H1 (cell line): ENCODE results near the gene PCDH7. TPM values are rescaled to one million over a fixed set of nuclear protein-coding genes. Genes with fewer than 3 reads are reported as not detected.

Experiments
- CTCF ChIA-PET: fragments of 300-600 bp; sonication (Branson Sonifier 250); formaldehyde crosslinking; loops from one replicate; lab custom pipeline; 2021; ENCODE audit not compliant: partially characterized antibody; lab: Charles Lee
- POLR2A ChIA-PET: fragments of 300-600 bp; sonication (Branson Sonifier 250); formaldehyde crosslinking; loops from one replicate; lab custom pipeline; 2021; ENCODE audit warnings: inconsistent platforms; ENCODE audit not compliant: partially characterized antibody; lab: Charles Lee
- DNase-seq, 2 experiments: peaks; one replicate each; pipeline versions ENCODE4 v3.0.0 to v3.0.0-alpha.2; 2010 to 2022; ENCODE audit warnings: low spot score in 2 of 2, low read depth in 1 of 2, mixed read lengths in 1 of 2
- FAIRE-seq: peaks from 2 replicates; lab custom pipeline; 2011; peaks lifted over from hg19 to GRCh38; lab: Jason Lieb, UNC
- H2AFZ ChIP-seq: 2 replicates; pipeline ENCODE4 v1.8.1; 2012; ENCODE audit warnings: low read length, inconsistent platforms
- H2AK5ac ChIP-seq: 2 replicates; pipeline ENCODE4 v1.6.1; 2013; ENCODE audit warnings: low read depth, low read length
- H2BK120ac ChIP-seq: replicated peaks from 2 replicates; pipeline ENCODE3; 2013; ENCODE audit warnings: low read depth, low read length, inconsistent platforms
- H2BK12ac ChIP-seq: 2 replicates; pipeline ENCODE4 v1.6.1; 2013; ENCODE audit warnings: low read depth, low read length
- H2BK15ac ChIP-seq: 2 replicates; pipeline ENCODE4 v1.6.1; 2013; ENCODE audit warnings: low read length
- H2BK20ac ChIP-seq: 2 replicates; pipeline ENCODE4 v1.6.1; 2013; ENCODE audit warnings: low read length
- H2BK5ac ChIP-seq: 2 replicates; pipeline ENCODE4 v1.6.1; 2013; ENCODE audit warnings: low read depth, low read length
- H3K14ac ChIP-seq: 2 replicates; pipeline ENCODE4 v1.6.1; 2013; ENCODE audit warnings: inconsistent platforms; ENCODE audit not compliant: insufficient read length
- H3K18ac ChIP-seq: 2 replicates; pipeline ENCODE4 v1.6.1; 2013; ENCODE audit warnings: low read length; ENCODE audit errors: extremely low read depth
- H3K23ac ChIP-seq: 2 replicates; pipeline ENCODE4 v1.6.1; 2013; ENCODE audit warnings: inconsistent platforms; ENCODE audit not compliant: insufficient read length
- H3K23me2 ChIP-seq: 2 replicates; pipeline ENCODE4 v1.6.1; 2013; ENCODE audit warnings: low read depth, low read length
- H3K27ac ChIP-seq: 2 replicates; pipeline ENCODE4 v1.6.1; 2011; ENCODE audit warnings: low read depth, low read length, inconsistent platforms
- H3K27me3 ChIP-seq, 4 experiments: replicated peaks in 1 of 4; 1 replicate in 1 of 4; 2 replicates in 3 of 4; pipeline versions ENCODE4 v1.6.1 to v1.8.1; 2011 to 2013; ENCODE audit warnings: low read length in 3 of 4, mild to moderate bottlenecking in 3 of 4, inconsistent platforms in 2 of 4, mixed read lengths in 2 of 4, moderate library complexity in 1 of 4; ENCODE audit not compliant: control insufficient read depth in 3 of 4, insufficient read depth in 3 of 4; ENCODE audit errors: extremely low read depth in 1 of 4
- H3K36me3 ChIP-seq, 4 experiments: 2 replicates each; pipeline versions ENCODE4 v1.6.1 to v1.8.1; 2011 to 2013; ENCODE audit warnings: mild to moderate bottlenecking in 4 of 4, low read length in 3 of 4, moderate library complexity in 2 of 4, control low read depth in 1 of 4, inconsistent platforms in 1 of 4; ENCODE audit not compliant: insufficient read depth in 4 of 4, control insufficient read depth in 2 of 4
- H3K4ac ChIP-seq: replicated peaks from 2 replicates; pipeline ENCODE3; 2013; ENCODE audit warnings: low read length, low read depth, mixed read lengths, inconsistent platforms; ENCODE audit not compliant: insufficient read length
- H3K4me1 ChIP-seq, 4 experiments: replicated peaks in 1 of 4; 1 replicate in 1 of 4; 2 replicates in 3 of 4; pipeline versions ENCODE4 v1.6.1 to v1.8.1; 2011 to 2013; ENCODE audit warnings: low read length in 3 of 4, inconsistent platforms in 2 of 4, mixed read lengths in 1 of 4; ENCODE audit not compliant: insufficient read depth in 4 of 4, control insufficient read depth in 3 of 4
- H3K4me2 ChIP-seq, 2 experiments: 2 replicates each; pipeline versions ENCODE4 v1.6.1 to v1.8.1; 2011 to 2013; ENCODE audit warnings: low read depth in 2 of 2, low read length in 2 of 2, control low read depth in 1 of 2, inconsistent platforms in 1 of 2, mild to moderate bottlenecking in 1 of 2; ENCODE audit not compliant: insufficient read depth in 1 of 2
- H3K4me3 ChIP-seq, 4 experiments: fragments of 200-600, 300-600 bp in 1 of 4; sonication (generic), shearing (Covaris generic), sonication (Bioruptor Twin) in 1 of 4; 2 replicates each; pipeline versions ENCODE4 v1.5.1 to v1.8.1; 2011 to 2016; ENCODE audit warnings: low read length in 4 of 4, low read depth in 3 of 4, control low read depth in 2 of 4, inconsistent platforms in 2 of 4, mild to moderate bottlenecking in 2 of 4, mixed read lengths in 1 of 4, moderate library complexity in 1 of 4; ENCODE audit not compliant: insufficient read depth in 2 of 4; ENCODE audit errors: extremely low read depth in 1 of 4
- H3K56ac ChIP-seq: replicated peaks from 2 replicates; pipeline ENCODE3; 2013; ENCODE audit warnings: low read depth, mild to moderate bottlenecking, mixed read lengths, low read length, inconsistent platforms; ENCODE audit not compliant: insufficient read length
- H3K79me1 ChIP-seq: 2 replicates; pipeline ENCODE4 v1.6.1; 2013; ENCODE audit warnings: low read depth, low read length, control low read depth
- H3K79me2 ChIP-seq, 2 experiments: 2 replicates each; pipeline versions ENCODE4 v1.6.1 to v1.8.1; 2012 to 2013; ENCODE audit warnings: low read length in 2 of 2, mild to moderate bottlenecking in 2 of 2, inconsistent platforms in 1 of 2; ENCODE audit not compliant: insufficient read depth in 2 of 2, control insufficient read depth in 1 of 2
- H3K9ac ChIP-seq, 4 experiments: replicated peaks in 1 of 4; 1 replicate in 1 of 4; 2 replicates in 3 of 4; pipeline versions ENCODE4 v1.6.1 to v1.8.1; 2011 to 2013; ENCODE audit warnings: low read depth in 3 of 4, low read length in 3 of 4, control low read depth in 2 of 4, mild to moderate bottlenecking in 2 of 4, moderate library complexity in 2 of 4, inconsistent platforms in 1 of 4; ENCODE audit errors: extremely low read depth in 1 of 4
- H3K9me3 ChIP-seq, 2 experiments: 2 replicates each; pipeline versions ENCODE4 v1.6.1 to v1.8.1; 2012 to 2013; ENCODE audit warnings: mild to moderate bottlenecking in 2 of 2, moderate library complexity in 2 of 2, control low read depth in 1 of 2, inconsistent platforms in 1 of 2, low read depth in 1 of 2, low read length in 1 of 2, mixed read lengths in 1 of 2; ENCODE audit not compliant: insufficient read depth in 2 of 2
- H4K20me1 ChIP-seq, 2 experiments: replicated peaks in 1 of 2; 2 replicates each; pipeline versions ENCODE3 to v1.8.1; 2011 to 2013; ENCODE audit warnings: inconsistent platforms in 2 of 2, low read length in 2 of 2, mild to moderate bottlenecking in 1 of 2; ENCODE audit not compliant: insufficient read depth in 2 of 2, control insufficient read depth in 1 of 2
- H4K5ac ChIP-seq: 2 replicates; pipeline ENCODE4 v1.6.1; 2013; ENCODE audit warnings: low read length, low read depth, mixed read lengths, inconsistent platforms; ENCODE audit not compliant: insufficient read length
- H4K8ac ChIP-seq: 2 replicates; pipeline ENCODE4 v1.8.0; 2013; ENCODE audit warnings: mild to moderate bottlenecking, moderate library complexity, low read length, inconsistent platforms; ENCODE audit not compliant: insufficient read depth; ENCODE audit errors: extremely low read depth
- H4K91ac ChIP-seq: replicated peaks from 2 replicates; pipeline ENCODE3; 2013; ENCODE audit warnings: low read length, mixed read lengths, inconsistent platforms; ENCODE audit not compliant: insufficient read length
- ASH2L ChIP-seq: fragments of 200-600, 300-600 bp; sonication (generic); IDR thresholded peaks from one replicate; pipeline ENCODE4 v1.7.1; 2017; ENCODE audit warnings: low read length
- BCL11A ChIP-seq, 2 experiments: IDR thresholded peaks; one replicate each; pipeline ENCODE4 v1.6.1; 2011; ENCODE audit warnings: low read depth in 2 of 2, low read length in 2 of 2, mild to moderate bottlenecking in 2 of 2
- CHD2 ChIP-seq: IDR thresholded peaks from 2 replicates; pipeline ENCODE4 v1.6.1; 2012; ENCODE audit warnings: low read length, improper control_type of control experiment
- CTCF ChIP-seq, 3 experiments: IDR thresholded peaks; 1 replicate in 2 of 3; 2 replicates in 1 of 3; pipeline versions ENCODE4 v1.5.1 to v1.6.1; 2011; ENCODE audit warnings: low read length in 3 of 3, mild to moderate bottlenecking in 3 of 3, inconsistent platforms in 2 of 3, low read depth in 1 of 3, moderate library complexity in 1 of 3; ENCODE audit not compliant: insufficient read depth in 1 of 3; ENCODE audit errors: control extremely low read depth in 1 of 3
- KDM1A ChIP-seq: fragments of 200-600, 300-600 bp; sonication (generic); IDR thresholded peaks from 2 replicates; pipeline ENCODE4 v1.7.1; 2016; ENCODE audit warnings: mild to moderate bottlenecking, low read length, borderline replicate concordance
- PHF8 ChIP-seq: fragments of 200-600 bp; sonication (generic); conservative IDR thresholded peaks from 2 replicates; pipeline ENCODE4 v1.7.1; 2012; ENCODE audit warnings: low read depth, mild to moderate bottlenecking, inconsistent platforms, low read length, moderate library complexity
- POU5F1 ChIP-seq: IDR thresholded peaks from 2 replicates; pipeline ENCODE4 v1.6.1; 2011; ENCODE audit warnings: low read depth, mild to moderate bottlenecking, low read length, moderate library complexity
- RAD21 ChIP-seq, 2 experiments: IDR thresholded peaks in 1 of 2; conservative IDR thresholded peaks in 1 of 2; 2 replicates each; pipeline ENCODE4 v1.6.1; 2011; ENCODE audit warnings: low read depth in 2 of 2, low read length in 2 of 2, improper control_type of control experiment in 1 of 2, inconsistent platforms in 1 of 2, mild to moderate bottlenecking in 1 of 2, moderate library complexity in 1 of 2
- RBBP5 ChIP-seq: IDR thresholded peaks from 2 replicates; pipeline ENCODE4 v1.7.1; 2012; ENCODE audit warnings: low read depth, mild to moderate bottlenecking, inconsistent platforms, low read length, moderate library complexity, borderline replicate concordance
- RFX5 ChIP-seq: IDR thresholded peaks from 2 replicates; pipeline ENCODE4 v1.6.1; 2011; ENCODE audit warnings: low read depth, low read length, improper control_type of control experiment, borderline replicate concordance
- SIRT6 ChIP-seq: IDR thresholded peaks from one replicate; pipeline ENCODE4 v1.7.1; 2012; ENCODE audit warnings: low read length, inconsistent platforms
- SRF ChIP-seq: IDR thresholded peaks from 2 replicates; pipeline ENCODE4 v1.6.1; 2011; ENCODE audit warnings: mild to moderate bottlenecking, low read depth, low read length, moderate library complexity
- WGBS, 2 experiments: shearing (Covaris generic) in 1 of 2; methylation state at CpG; one replicate each; pipeline versions ENCODE4 v1.1.6 to v1.1.7; 2013 to 2015; ENCODE audit warnings: low lambda C conversion rate in 2 of 2, mixed read lengths in 2 of 2, inconsistent platforms in 1 of 2, low coverage in 1 of 2, missing lambda C conversion rate in 1 of 2; ENCODE audit not compliant: insufficient replicate concordance in 2 of 2, insufficient coverage in 1 of 2, insufficient read length in 1 of 2; ENCODE audit errors: extremely low coverage in 1 of 2, missing lambda C conversion rate in 1 of 2; 5-methylcytosine and 5-hydroxymethylcytosine counted together
- polyA plus RNA-seq, 7 experiments: library from polyadenylated mRNA; depleted of rRNA in 3 of 7; stranded (reverse) in 5 of 7; unstranded in 2 of 7; fragments of >200 nt in 5 of 7; fragments of 200-250 nt in 2 of 7; gene quantifications; 1 replicate in 5 of 7; 2 replicates in 1 of 7; 4 replicates in 1 of 7; pipeline versions ENCODE4 v1.2.1 to v1.2.3, GENCODE V29; 2011 to 2013; ENCODE audit warnings: missing spikeins in 2 of 7, mixed read lengths in 2 of 7
- total RNA-seq: library from RNA; stranded (reverse); fragmentation: NEBNext Ultra II Directional; extraction: Animal tissue kit (Norgen Biotek cat#: 25700); gene quantifications from 2 replicates; pipeline ENCODE4 v1.2.1, GENCODE V29; 2021

Gene PCDH7
- total and polyA plus RNA-seq, 2 of the 8 experiments (the other 6 are each of a cell fraction or from before 2014, with no cell fraction given), result 3.1 to 6.1 TPM

GRCh38 chr4:30754021-30754420, 33.9 kb downstream of the PCDH7 start:
- H2BK20ac ChIP-seq, result no peak overlapping the region
- no peaks in the 10 kb centered on the region for H3K79me2 ChIP-seq
- H3K56ac ChIP-seq, result no peak overlapping the region
- H3K4me1 ChIP-seq, result no peaks in the 10 kb centered on the region
- H2BK120ac ChIP-seq, result no peak overlapping the region
- POLR2A ChIA-PET, result no interaction called here
- CTCF ChIA-PET, result interaction anchor here (1.6 kb wide), 1 partner anchor 15 kb away, joined by 3 read pairs; no protein-coding TSS in a partner anchor
- H2AK5ac ChIP-seq, result no peak overlapping the region
- H4K5ac ChIP-seq, result no peak overlapping the region
- H3K79me1 ChIP-seq, result no peaks in the 10 kb centered on the region
- no peak overlapping the region for H4K91ac ChIP-seq
- H3K9ac ChIP-seq, result no peak overlapping the region
- no peaks in the 10 kb centered on the region for H3K27me3 ChIP-seq
- H3K14ac ChIP-seq, result no peak overlapping the region
- H3K9me3 ChIP-seq, result no peaks in the 10 kb centered on the region
- no peak overlapping the region for H3K4me3 ChIP-seq
- no peaks in the 10 kb centered on the region for H3K36me3 ChIP-seq
- no peak overlapping the region for H4K8ac ChIP-seq
- no peak overlapping the region for H2BK5ac ChIP-seq
- H4K20me1 ChIP-seq, result no peaks in the 10 kb centered on the region
- H3K23me2 ChIP-seq, result no peaks in the 10 kb centered on the region
- no peak overlapping the region for H3K4me2 ChIP-seq
- H2BK12ac ChIP-seq, result no peak overlapping the region
- no peak overlapping the region for H2AFZ ChIP-seq
- DNase-seq, result no peak
- H2BK15ac ChIP-seq, result no peak overlapping the region
- FAIRE-seq, result no peak
- H3K23ac ChIP-seq, result no peak overlapping the region
- no peak overlapping the region for H3K27ac ChIP-seq
- no peak overlapping the region for H3K4ac ChIP-seq
- WGBS, 2 experiments, result 83% methylated on average over 3 of the region's 3 CpGs; no CpG with 5 or more reads in 1 of the 2 experiments
- no peak overlapping the region for H3K18ac ChIP-seq
- TF ChIP-seq PHF8 (no peak), RBBP5 (no peak), SRF (no peak), CTCF (IDR thresholded peaks at IDR 0.05; ENCODE audit: control extremely low read depth in 1 of 3, insufficient read depth in 1 of 3, low read depth in 1 of 3, low read length in 3 of 3) (no peak), POU5F1 (no peak), SIRT6 (no peak), ASH2L (no peak), RAD21 (IDR thresholded peaks at IDR 0.05 in 1 of 2, conservative IDR thresholded peaks at IDR 0.05 in 1 of 2; ENCODE audit: low read depth in 2 of 2, low read length in 2 of 2) (no peak), BCL11A (IDR thresholded peaks at IDR 0.05; ENCODE audit: low read depth in 2 of 2, low read length in 2 of 2) (no peak), CHD2 (no peak), KDM1A (no peak), RFX5 (no peak)
